B cell (primary cell): ENCODE data around the gene COQ2. TPM values are rescaled to one million over a fixed set of nuclear protein-coding genes. Genes with fewer than 3 reads are reported as not detected.

ENCODE experiments used
- ATAC-seq: fragments of 200-7000 bp; cut with Tn5 transposase; one replicate; pipeline ENCODE4 v1.10.0; 2021; ENCODE audit warnings: low read depth, mild to moderate bottlenecking, moderate number of reproducible peaks, moderate library complexity
- CTCF ChIA-PET: fragments of 350-600 bp; sonication (Branson Sonifier 250); formaldehyde crosslinking; loops from one replicate; lab custom pipeline; 2021; ENCODE audit warnings: antibody characterized with exemption, inconsistent platforms; lab: Charles Lee
- POLR2A ChIA-PET: fragments of 350-600 bp; sonication (Branson Sonifier 250); formaldehyde crosslinking; loops from one replicate; lab custom pipeline; 2021; ENCODE audit warnings: antibody characterized with exemption; lab: Charles Lee
- DNase-seq: peaks from one replicate; pipeline ENCODE4 v3.0.0; 2013
- H2AFZ ChIP-seq: 2 replicates; pipeline ENCODE4 v1.6.1; 2012; ENCODE audit warnings: mild to moderate bottlenecking, low read depth, low read length; ENCODE audit not compliant: insufficient read depth, poor library complexity, severe bottlenecking
- H3K27ac ChIP-seq, 2 donors: 1 replicate in 1 of 2; 2 replicates in 1 of 2; pipeline ENCODE4 v1.5.1; 2012 to 2013; ENCODE audit warnings: low read length in 2 of 2, mild to moderate bottlenecking in 2 of 2, moderate library complexity in 1 of 2
- H3K27me3 ChIP-seq, 4 experiments: fragments of 200-600 bp in 1 of 4; sonication (generic) in 1 of 4; replicated peaks in 1 of 4; 1 replicate in 2 of 4; 2 replicates in 2 of 4; pipeline versions ENCODE4 v1.6.1 to v1.7.0; 2013 to 2016; ENCODE audit warnings: low read length in 3 of 4, mild to moderate bottlenecking in 2 of 4, mixed read lengths in 1 of 4, moderate library complexity in 1 of 4; ENCODE audit not compliant: insufficient read depth in 4 of 4, control insufficient read depth in 3 of 4; ENCODE audit errors: control extremely low read depth in 1 of 4
- H3K36me3 ChIP-seq, 2 experiments: replicated peaks in 1 of 2; 1 replicate in 1 of 2; 2 replicates in 1 of 2; pipeline versions ENCODE4 v1.6.1 to v1.7.1; 2013; ENCODE audit warnings: low read length in 1 of 2; ENCODE audit not compliant: insufficient read depth in 2 of 2, control insufficient read depth in 1 of 2; ENCODE audit errors: control extremely low read depth in 1 of 2, extremely low read depth in 1 of 2
- H3K4me1 ChIP-seq, 2 donors: fragments of 200-600 bp in 1 of 2; sonication (generic) in 1 of 2; 1 replicate in 1 of 2; 2 replicates in 1 of 2; pipeline versions ENCODE4 v1.5.1 to v1.6.1; 2013 to 2017; ENCODE audit warnings: low read length in 2 of 2; ENCODE audit not compliant: control insufficient read depth in 2 of 2, insufficient read depth in 2 of 2
- H3K4me2 ChIP-seq: replicated peaks from 2 replicates; pipeline ENCODE3; 2012; ENCODE audit warnings: mild to moderate bottlenecking, low read depth, low read length; ENCODE audit not compliant: poor library complexity, severe bottlenecking
- H3K4me3 ChIP-seq, 5 experiments: fragments of 200-600 bp in 1 of 5; sonication (generic) in 1 of 5; 1 replicate in 3 of 5; 2 replicates in 2 of 5; pipeline versions ENCODE4 v1.5.1 to v1.7.0; 2011 to 2016; ENCODE audit warnings: low read length in 4 of 5, mild to moderate bottlenecking in 4 of 5, low read depth in 2 of 5, control low read depth in 1 of 5, moderate library complexity in 1 of 5; ENCODE audit not compliant: insufficient read depth in 1 of 5; ENCODE audit errors: control extremely low read depth in 1 of 5, extremely low read depth in 1 of 5
- H3K79me2 ChIP-seq: fragments of 200-600 bp; sonication (generic); one replicate; pipeline ENCODE4 v1.6.0; 2016; ENCODE audit warnings: low read length; ENCODE audit not compliant: control insufficient read depth, insufficient read depth
- H3K9ac ChIP-seq: fragments of 200-600 bp; sonication (generic); 2 replicates; pipeline ENCODE4 v1.6.1; 2017; ENCODE audit warnings: mild to moderate bottlenecking, low read length, moderate library complexity
- H3K9me3 ChIP-seq, 3 donors: one replicate each; pipeline versions ENCODE4 v1.6.1 to v1.7.1; 2013; ENCODE audit warnings: low read length in 2 of 3; ENCODE audit not compliant: control insufficient read depth in 2 of 3, insufficient read depth in 1 of 3; ENCODE audit errors: control extremely low read depth in 1 of 3
- H4K20me1 ChIP-seq: 2 replicates; pipeline ENCODE4 v1.6.0; 2012; ENCODE audit warnings: mild to moderate bottlenecking, low read length; ENCODE audit not compliant: insufficient read depth, control insufficient read depth, poor library complexity, severe bottlenecking
- H3K27ac Mint-ChIP-seq: one replicate; pipeline ENCODE4 v1.8.0; 2021; ENCODE audit warnings: mixed read lengths
- H3K27me3 Mint-ChIP-seq: one replicate; pipeline ENCODE4 v1.8.0; 2021; ENCODE audit warnings: mixed read lengths
- H3K4me1 Mint-ChIP-seq: one replicate; pipeline ENCODE4 v1.8.0; 2021; ENCODE audit warnings: mixed read lengths
- H3K4me3 Mint-ChIP-seq: one replicate; pipeline ENCODE4 v1.8.0; 2021; ENCODE audit warnings: mixed read lengths
- H3K9me3 Mint-ChIP-seq: one replicate; pipeline ENCODE4 v1.8.0; 2022; ENCODE audit warnings: mixed read lengths; ENCODE audit not compliant: insufficient read depth
- CTCF ChIP-seq: fragments of 200-600 bp; IDR thresholded peaks from one replicate; pipeline ENCODE4 v1.8.0; 2022; ENCODE audit warnings: antibody characterized with exemption, mild to moderate bottlenecking
- EZH2 ChIP-seq: IDR thresholded peaks from 2 replicates; pipeline ENCODE4 v1.6.1; 2012; ENCODE audit warnings: borderline replicate concordance, low read depth, mild to moderate bottlenecking, moderate library complexity, low read length; ENCODE audit not compliant: insufficient read depth, poor library complexity, severe bottlenecking
- WGBS: methylation state at CpG from one replicate; pipeline ENCODE4 v1.1.5; 2013; ENCODE audit warnings: missing lambda C conversion rate; ENCODE audit not compliant: insufficient coverage; 5-methylcytosine and 5-hydroxymethylcytosine counted together
- intact Hi-C: fragments of 100-400 bp; cut with micrococcal nuclease; formaldehyde crosslinking; loops from one replicate; pipeline ENCODE4 v1.10.0; 2022
- polyA plus RNA-seq: library from polyadenylated mRNA; depleted of rRNA; stranded (reverse); fragments of >200 nt; gene quantifications from 2 replicates; pipeline ENCODE4 v1.2.3, GENCODE V29; 2012
- total RNA-seq, 2 donors: library from RNA; stranded (reverse); fragments of 120-200 nt in 1 of 2; gene quantifications; 1 replicate in 1 of 2; 2 replicates in 1 of 2; pipeline versions ENCODE4 v1.2.3 to v1.2.4, GENCODE V29; 2013 to 2022

COQ2 gene
- total and polyA plus RNA-seq, 2 donors (not counting 1 experiment from before 2014, with no cell fraction given), result 8.1 to 27.9 TPM

- Histone ChIP-seq H3K27ac (peak overlapping the region in 1 of 2 donors; percentile 19), H3K4me3 (no peak overlapping the region), H3K4me1 (peaks cover 39 to 43% of the 10 kb centered on the region in 2 donors), H3K4me2 (no peak overlapping the region), H2AFZ (no peak overlapping the region), H3K79me2 (no peaks in the 10 kb centered on the region), H4K20me1 (no peaks in the 10 kb centered on the region), H3K27me3 (no peaks in the 10 kb centered on the region), H3K9me3 (peaks cover 0 to 3% (median 0%) of the 10 kb centered on the region in 3 donors), H3K9ac (no peak overlapping the region), H3K36me3 (no peaks in the 10 kb centered on the region)
- WGBS, result no CpG with 5 or more reads among the region's 3 CpGs
- ATAC-seq (no peak), DNase-seq (no peak)
- H3K27me3 Mint-ChIP-seq, result no peaks in the 10 kb centered on the region
- ChIA-PET CTCF (interaction anchor here (1.0 to 2.1 kb wide), 4 partner anchors 12 to 58 kb away, joined by 3 to 5 read pairs (median 5); no protein-coding TSS in a partner anchor), POLR2A (no interaction called here)
- intact Hi-C loops, result no loop called here
- H3K4me3 Mint-ChIP-seq, result no peak overlapping the region
- H3K27ac Mint-ChIP-seq, result peak overlapping the region; percentile 67
- TF ChIP-seq CTCF (no peak), EZH2 (no peak)
- H3K4me1 Mint-ChIP-seq, result peaks cover 63% of the 10 kb centered on the region
- H3K9me3 Mint-ChIP-seq, result no peaks in the 10 kb centered on the region
These were observed 60.8 kb downstream of the COQ2 start for GRCh38 chr4:83223781-83224180.

GRCh38 chr4:83221897-83222441 lies 62.6 kb downstream of the COQ2 start:
- Histone ChIP-seq H3K27ac (peak overlapping the region; percentile 8 to 70), H3K4me3 (peak overlapping the region in 1 of 5 experiments; percentile 17), H3K9me3 (peaks cover 0 to 6% (median 0%) of the 10 kb centered on the region in 3 donors), H4K20me1 (no peaks in the 10 kb centered on the region), H3K79me2 (no peaks in the 10 kb centered on the region), H3K36me3 (no peaks in the 10 kb centered on the region), H2AFZ (peak overlapping the region; percentile 55), H3K9ac (no peak overlapping the region), H3K27me3 (no peaks in the 10 kb centered on the region), H3K4me1 (peaks cover 55 to 59% of the 10 kb centered on the region in 2 donors), H3K4me2 (peak overlapping the region; percentile 57)
- no peak for ATAC-seq
- Mint-ChIP-seq H3K4me1 (peaks cover 78% of the 10 kb centered on the region), H3K9me3 (no peaks in the 10 kb centered on the region), H3K4me3 (peak overlapping the region; percentile 31), H3K27me3 (no peaks in the 10 kb centered on the region), H3K27ac (peak overlapping the region; percentile 81)
- 56% methylated on average over 3 of the region's 6 CpGs for WGBS
- no peak for DNase-seq
- POLR2A ChIA-PET, result no interaction called here
- intact Hi-C loops, result no loop called here
- TF ChIP-seq EZH2, result no peak
- no peak for TF ChIP-seq CTCF
- CTCF ChIA-PET, result interaction anchor here (0.7 to 2.2 kb wide), 6 partner anchors 31 to 148 kb away, joined by 3 to 8 read pairs (median 4); no protein-coding TSS in a partner anchor
